Right lobe of liver (tissue), 4 donors: ENCODE measurements around the gene LELP1.

Experiments used
- CTCF ChIP-seq, 4 donors: fragments of 200-600 bp in 3 of 4; fragments of 450-650 bp in 1 of 4; IDR thresholded peaks; one replicate each; pipeline versions ENCODE4 v1.5.1 to v1.8.0; 2016 to 2022; ENCODE audit warnings: antibody characterized with exemption in 4 of 4, mild to moderate bottlenecking in 2 of 4
- POLR2A ChIP-seq: fragments of 450-650 bp; IDR thresholded peaks from one replicate; pipeline ENCODE4 v1.6.1; 2017; ENCODE audit warnings: antibody characterized with exemption, mild to moderate bottlenecking
- donor health status: DM: no; HTN: no; CAD: no.
- donor health status: DM: no; HTN: no; CAD: no.
- donor health status: DM: no; HTN: yes; CAD: no.

GRCh38 chr1:153155541-153155940 is 47.7 kb upstream of the LELP1 start:
- no peak for TF ChIP-seq CTCF (IDR thresholded peaks at IDR 0.05)
- TF ChIP-seq POLR2A = no peak
